Activated CD8-positive, alpha-beta T cell treated with anti-CD3 and anti-CD28 coated beads, Interleukin-2, amount 10 ng/mL, durations not matched to agents 7 days and 5 days (primary cell): Measurements from ENCODE around the gene ANGPTL4. TPM values are rescaled to one million over a fixed set of nuclear protein-coding genes. Genes with fewer than 3 reads are reported as not detected.
A peak's percentile ranks its signal among the peaks of the same experiment; 100 is the strongest.

Source experiments
- ATAC-seq: fragments of 150-1000 bp; cut with Tn5 transposase; one replicate; pipeline ENCODE4 v1.10.0; 2021; ENCODE audit warnings: moderate library complexity
- CTCF ChIA-PET: fragments of 350-600 bp; sonication (Branson Sonifier 250); formaldehyde crosslinking; loops from one replicate; lab custom pipeline; 2021; ENCODE audit warnings: antibody characterized with exemption; lab: Charles Lee
- POLR2A ChIA-PET: fragments of 350-600 bp; sonication (Branson Sonifier 250); formaldehyde crosslinking; loops from one replicate; lab custom pipeline; 2021; ENCODE audit warnings: antibody characterized with exemption; lab: Charles Lee
- DNase-seq: peaks from one replicate; pipeline ENCODE4 v3.0.0-alpha.2; 2020
- H3K27ac Mint-ChIP-seq: one replicate; pipeline ENCODE4 v1.8.0; 2021; ENCODE audit warnings: mild to moderate bottlenecking, mixed read lengths
- H3K27me3 Mint-ChIP-seq: one replicate; pipeline ENCODE4 v1.8.0; 2021; ENCODE audit warnings: low read depth, mixed read lengths
- H3K36me3 Mint-ChIP-seq: one replicate; pipeline ENCODE4 v1.8.0; 2021; ENCODE audit warnings: low read depth, mixed read lengths
- H3K4me1 Mint-ChIP-seq: one replicate; pipeline ENCODE4 v1.8.0; 2021; ENCODE audit warnings: low read depth, mixed read lengths
- H3K4me3 Mint-ChIP-seq: one replicate; pipeline ENCODE4 v1.8.0; 2021; ENCODE audit warnings: mild to moderate bottlenecking, mixed read lengths
- H3K9me3 Mint-ChIP-seq: one replicate; pipeline ENCODE4 v1.8.0; 2022; ENCODE audit warnings: mixed read lengths; ENCODE audit not compliant: insufficient read depth
- total RNA-seq, 2 experiments: library from RNA; stranded (reverse); gene quantifications; one replicate each; pipeline ENCODE4 v1.2.3, GENCODE V29; 2021

The ANGPTL4 gene
- total RNA-seq, 2 experiments from 2014 or later: not detected

GRCh38 chr19:8395621-8396082 is 31.7 kb downstream of the ANGPTL4 start:
- no peak overlapping the region for H3K27ac Mint-ChIP-seq
- no peaks in the 10 kb centered on the region for H3K9me3 Mint-ChIP-seq
- peaks cover 49% of the 10 kb centered on the region for H3K4me1 Mint-ChIP-seq
- POLR2A ChIA-PET: no interaction called here
- no peak for DNase-seq
- no peak overlapping the region for H3K4me3 Mint-ChIP-seq
- H3K36me3 Mint-ChIP-seq: peaks cover 8% of the 10 kb centered on the region
- ATAC-seq: no peak
- H3K27me3 Mint-ChIP-seq: no peaks in the 10 kb centered on the region
- CTCF ChIA-PET: interaction anchor here (1.0 kb wide), 1 partner anchor 42 kb away, joined by 16 read pairs; no protein-coding TSS in a partner anchor

- no peak for DNase-seq
- peaks cover 8% of the 10 kb centered on the region for H3K36me3 Mint-ChIP-seq
- peaks cover 44% of the 10 kb centered on the region for H3K4me1 Mint-ChIP-seq
- no peak overlapping the region for H3K4me3 Mint-ChIP-seq
- ATAC-seq: no peak
- no peaks in the 10 kb centered on the region for H3K9me3 Mint-ChIP-seq
- no peaks in the 10 kb centered on the region for H3K27me3 Mint-ChIP-seq
- ChIA-PET POLR2A (no interaction called here), CTCF (interaction anchor here (1.0 kb wide), 1 partner anchor 42 kb away, joined by 16 read pairs; no protein-coding TSS in a partner anchor)
- H3K27ac Mint-ChIP-seq: no peak overlapping the region
These were observed 32.2 kb downstream of the ANGPTL4 start for GRCh38 chr19:8396185-8396562.

DNA sequence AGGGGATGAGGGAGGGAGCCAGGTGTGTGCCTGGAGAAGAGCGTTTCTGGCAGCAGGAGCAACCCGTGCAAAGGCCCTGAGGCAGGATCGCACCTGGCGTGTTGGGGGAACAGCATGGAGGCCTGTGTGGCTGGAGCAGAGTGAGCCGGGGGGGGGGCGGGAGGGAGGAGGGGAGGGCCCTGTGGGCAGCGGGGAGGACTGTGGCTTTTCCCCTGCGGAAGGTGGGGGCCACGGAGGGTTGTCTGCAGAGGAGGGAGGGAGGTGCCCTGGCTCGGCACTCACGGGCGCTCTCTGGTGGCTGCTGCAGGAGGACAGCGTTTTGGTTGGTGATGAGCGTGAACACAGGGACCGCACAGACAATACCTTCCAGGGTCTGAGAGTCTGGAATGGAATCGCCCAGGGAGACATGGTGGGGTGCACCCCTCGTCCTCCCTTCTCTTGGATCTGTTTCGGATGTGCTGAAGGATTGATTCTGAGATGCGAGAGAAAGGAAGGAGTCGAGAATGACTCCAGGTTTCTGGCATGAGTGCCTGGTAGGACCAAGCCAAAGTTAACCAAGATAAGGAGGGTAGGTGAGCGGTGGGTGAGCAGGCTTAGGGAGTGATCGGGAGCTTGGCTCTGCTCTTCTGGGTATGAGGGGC is 32.7 kb downstream of the ANGPTL4 start:
- Mint-ChIP-seq H3K4me1 (peaks cover 40% of the 10 kb centered on the region), H3K27me3 (no peaks in the 10 kb centered on the region), H3K9me3 (no peaks in the 10 kb centered on the region), H3K36me3 (peaks cover 9% of the 10 kb centered on the region), H3K4me3 (no peak overlapping the region), H3K27ac (peak overlapping the region; percentile 71)
- CTCF ChIA-PET: interaction anchor here (0.6 to 2.2 kb wide), 4 partner anchors 17 to 43 kb away, joined by 3 to 28 read pairs (median 11); partner anchors contain the start of gene MARCHF2
- peak; percentile 89 for DNase-seq
- peak; percentile 85 for ATAC-seq
- POLR2A ChIA-PET: no interaction called here

DNA sequence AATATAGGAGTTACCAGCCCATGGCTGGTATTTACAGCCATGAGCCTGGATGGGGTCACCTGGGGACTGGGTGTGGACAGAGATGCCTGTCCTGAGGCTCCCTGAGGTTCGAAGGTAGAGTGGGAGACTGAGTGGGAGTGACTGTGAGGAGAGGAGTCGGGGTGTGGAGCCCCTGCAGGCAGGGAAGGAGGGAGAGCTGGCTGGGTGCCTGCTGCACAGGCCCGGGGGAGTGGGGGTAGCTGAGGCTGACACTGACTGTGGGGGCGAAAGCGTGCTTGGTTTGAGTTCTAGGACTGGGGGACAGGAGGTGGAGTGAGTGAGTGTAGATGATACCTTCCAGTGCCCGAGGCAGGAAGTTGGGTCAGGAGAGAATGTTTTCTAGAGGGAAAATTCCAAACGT is 33.3 kb downstream of the ANGPTL4 start:
- POLR2A ChIA-PET: no interaction called here
- Mint-ChIP-seq H3K36me3 (peaks cover 13% of the 10 kb centered on the region), H3K27ac (peak overlapping the region; percentile 71), H3K4me3 (no peak overlapping the region), H3K9me3 (no peaks in the 10 kb centered on the region), H3K27me3 (no peaks in the 10 kb centered on the region), H3K4me1 (peaks cover 34% of the 10 kb centered on the region)
- ATAC-seq (no peak), DNase-seq (no peak)
- CTCF ChIA-PET: interaction anchor here (0.6 to 2.2 kb wide), 5 partner anchors 17 to 601 kb away, joined by 3 to 28 read pairs (median 3); partner anchors contain the start of gene MARCHF2

GRCh38 chr19:8397746-8398310 is 33.9 kb downstream of the ANGPTL4 start:
- peaks cover 17% of the 10 kb centered on the region for H3K36me3 Mint-ChIP-seq
- DNase-seq (no peak), ATAC-seq (no peak)
- CTCF ChIA-PET: interaction anchor here (0.6 to 2.2 kb wide), 5 partner anchors 8 to 602 kb away, joined by 3 to 28 read pairs (median 3); partner anchors contain the start of genes MARCHF2 and RAB11B
- H3K4me1 Mint-ChIP-seq: peaks cover 31% of the 10 kb centered on the region
- H3K4me3 Mint-ChIP-seq: no peak overlapping the region
- H3K27me3 Mint-ChIP-seq: no peaks in the 10 kb centered on the region
- H3K27ac Mint-ChIP-seq: no peak overlapping the region
- POLR2A ChIA-PET: no interaction called here
- no peaks in the 10 kb centered on the region for H3K9me3 Mint-ChIP-seq

- POLR2A ChIA-PET: no interaction called here
- ATAC-seq: no peak
- CTCF ChIA-PET: interaction anchor here (0.7 to 2.2 kb wide), 4 partner anchors 8 to 98 kb away, joined by 3 to 28 read pairs (median 4); partner anchors contain the start of genes MARCHF2 and RAB11B
- DNase-seq: no peak
- no peaks in the 10 kb centered on the region for H3K27me3 Mint-ChIP-seq
- H3K36me3 Mint-ChIP-seq: peaks cover 20% of the 10 kb centered on the region
- H3K27ac Mint-ChIP-seq: no peak overlapping the region
- H3K9me3 Mint-ChIP-seq: no peaks in the 10 kb centered on the region
- peaks cover 27% of the 10 kb centered on the region for H3K4me1 Mint-ChIP-seq
- no peak overlapping the region for H3K4me3 Mint-ChIP-seq
These were observed 34.4 kb downstream of the ANGPTL4 start for GRCh38 chr19:8398311-8398771.

- Mint-ChIP-seq H3K9me3 (no peaks in the 10 kb centered on the region), H3K4me3 (no peak overlapping the region), H3K27me3 (no peaks in the 10 kb centered on the region), H3K36me3 (peaks cover 24% of the 10 kb centered on the region), H3K4me1 (peaks cover 25% of the 10 kb centered on the region), H3K27ac (no peak overlapping the region)
- CTCF ChIA-PET: no interaction called here
- POLR2A ChIA-PET: no interaction called here
- no peak for ATAC-seq
- no peak for DNase-seq
These were observed 35.8 kb downstream of the ANGPTL4 start for GRCh38 chr19:8399681-8400188.

DNA sequence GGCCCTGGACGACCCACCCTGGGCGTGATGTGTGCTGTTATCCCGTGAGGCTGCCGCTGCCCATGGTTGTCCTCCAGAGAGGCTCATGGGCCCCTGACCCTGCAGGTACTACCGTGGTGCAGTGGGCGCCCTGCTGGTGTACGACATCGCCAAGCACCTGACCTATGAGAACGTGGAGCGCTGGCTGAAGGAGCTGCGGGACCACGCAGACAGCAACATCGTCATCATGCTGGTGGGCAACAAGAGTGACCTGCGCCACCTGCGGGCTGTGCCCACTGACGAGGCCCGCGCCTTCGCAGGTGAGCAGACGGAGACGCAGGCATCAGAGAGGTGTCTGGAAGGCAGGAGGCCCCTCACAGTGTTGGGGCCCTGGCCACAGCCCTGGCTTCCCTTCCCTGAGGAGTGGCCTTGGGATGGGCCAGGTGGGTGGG is 38.0 kb downstream of the ANGPTL4 start:
- POLR2A ChIA-PET: no interaction called here
- peaks cover 6% of the 10 kb centered on the region for H3K4me1 Mint-ChIP-seq

GRCh38 chr19:8403098-8403819 is 39.3 kb downstream of the ANGPTL4 start:
- CTCF ChIA-PET: interaction anchor here (1.4 kb wide), 1 partner anchor 10 kb away, joined by 5 read pairs; the partner anchor contains the start of gene MARCHF2
- Mint-ChIP-seq H3K27me3 (no peaks in the 10 kb centered on the region), H3K27ac (no peak overlapping the region), H3K36me3 (peaks cover 24% of the 10 kb centered on the region), H3K4me1 (no peaks in the 10 kb centered on the region), H3K9me3 (no peaks in the 10 kb centered on the region), H3K4me3 (no peak overlapping the region)
- POLR2A ChIA-PET: no interaction called here
- DNase-seq (no peak), ATAC-seq (no peak)

More for the DNA sequence above, 38.0 kb downstream of the ANGPTL4 start:
- Mint-ChIP-seq H3K9me3 (no peaks in the 10 kb centered on the region), H3K4me3 (no peak overlapping the region), H3K36me3 (peaks cover 24% of the 10 kb centered on the region), H3K27me3 (no peaks in the 10 kb centered on the region), H3K27ac (no peak overlapping the region)
- CTCF ChIA-PET: no interaction called here
- no peak for DNase-seq
- ATAC-seq: no peak

GRCh38 chr19:8403820-8404109 is 39.8 kb downstream of the ANGPTL4 start:
- H3K4me3 Mint-ChIP-seq: no peak overlapping the region
- POLR2A ChIA-PET: no interaction called here

DNA sequence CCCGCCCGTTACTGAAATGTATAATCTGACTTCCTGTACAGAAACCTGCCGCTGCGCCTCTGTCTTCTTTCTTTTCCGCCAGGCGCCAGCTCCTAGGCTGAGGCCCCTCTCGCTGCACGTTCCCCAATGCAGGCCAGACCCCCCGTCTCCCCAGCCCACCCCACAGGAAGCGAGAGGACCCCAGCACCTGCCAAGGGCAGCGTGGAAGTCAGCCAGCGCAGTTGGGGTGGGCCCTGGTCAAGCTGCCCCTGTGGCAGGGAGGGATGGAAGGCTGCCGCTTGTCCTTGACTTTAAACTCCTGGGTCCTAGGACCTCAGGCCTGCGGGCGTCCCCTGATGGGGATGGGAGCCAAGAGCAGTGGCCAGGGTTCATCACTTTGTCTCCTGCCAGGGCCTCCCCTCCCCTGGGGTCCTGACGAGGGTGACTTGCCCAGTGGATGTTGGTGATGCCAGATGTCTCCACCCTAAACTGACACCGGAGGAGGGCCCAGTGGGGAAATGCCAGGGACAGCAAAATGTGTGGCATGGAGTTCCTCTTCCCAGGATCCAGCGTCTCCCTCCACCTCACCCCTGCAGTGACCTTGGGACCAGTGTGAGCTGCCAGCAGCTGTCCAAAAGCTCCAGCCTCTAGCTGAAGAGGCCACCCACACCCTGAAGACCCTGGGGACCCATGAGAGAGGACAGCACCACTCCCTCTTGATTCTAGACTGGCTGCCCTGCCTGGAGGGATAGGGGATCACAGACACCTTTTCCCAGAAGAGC is 40.6 kb downstream of the ANGPTL4 start:
- POLR2A ChIA-PET: interaction anchor here (0.8 kb wide), 1 partner anchor 40 kb away, joined by 4 read pairs; the partner anchor contains the start of gene HNRNPM
- CTCF ChIA-PET: interaction anchor here (1.4 to 1.8 kb wide), 2 partner anchors 9 to 51 kb away, joined by 5 read pairs; partner anchors contain the start of gene MARCHF2
- ATAC-seq: no peak
- H3K4me1 Mint-ChIP-seq: no peaks in the 10 kb centered on the region
- no peak overlapping the region for H3K27ac Mint-ChIP-seq
- no peaks in the 10 kb centered on the region for H3K27me3 Mint-ChIP-seq
- H3K9me3 Mint-ChIP-seq: no peaks in the 10 kb centered on the region
- DNase-seq: no peak
- H3K36me3 Mint-ChIP-seq: peaks cover 23% of the 10 kb centered on the region
- H3K4me3 Mint-ChIP-seq: no peak overlapping the region

More at GRCh38 chr19:8403820-8404109, 39.8 kb downstream of the ANGPTL4 start:
- no peaks in the 10 kb centered on the region for H3K4me1 Mint-ChIP-seq
- CTCF ChIA-PET: interaction anchor here (1.4 kb wide), 1 partner anchor 9 kb away, joined by 5 read pairs; the partner anchor contains the start of gene MARCHF2
- no peaks in the 10 kb centered on the region for H3K27me3 Mint-ChIP-seq
- no peak for DNase-seq
- no peaks in the 10 kb centered on the region for H3K9me3 Mint-ChIP-seq
- H3K36me3 Mint-ChIP-seq: peaks cover 24% of the 10 kb centered on the region
- no peak overlapping the region for H3K27ac Mint-ChIP-seq
- no peak for ATAC-seq
